Daoy (cell line): Measurements from ENCODE around the gene CFAP119. TPM values are rescaled to one million over a fixed set of nuclear protein-coding genes. Genes with fewer than 3 reads are reported as not detected.
A peak's percentile ranks its signal among the peaks of the same experiment; 100 is the strongest.

ENCODE experiments used
- DNase-seq: peaks from one replicate; pipeline ENCODE4 v3.0.0-alpha.2; 2015; ENCODE audit warnings: low read depth
- total RNA-seq: library from RNA; depleted of rRNA; stranded (reverse); fragments of >200 nt; shearing (Covaris generic); gene quantifications from 2 replicates; pipeline ENCODE4 v1.2.3, GENCODE V29; 2014

Gene CFAP119
- total RNA-seq, 1 experiment from 2014 or later: 0.91 TPM

DNA sequence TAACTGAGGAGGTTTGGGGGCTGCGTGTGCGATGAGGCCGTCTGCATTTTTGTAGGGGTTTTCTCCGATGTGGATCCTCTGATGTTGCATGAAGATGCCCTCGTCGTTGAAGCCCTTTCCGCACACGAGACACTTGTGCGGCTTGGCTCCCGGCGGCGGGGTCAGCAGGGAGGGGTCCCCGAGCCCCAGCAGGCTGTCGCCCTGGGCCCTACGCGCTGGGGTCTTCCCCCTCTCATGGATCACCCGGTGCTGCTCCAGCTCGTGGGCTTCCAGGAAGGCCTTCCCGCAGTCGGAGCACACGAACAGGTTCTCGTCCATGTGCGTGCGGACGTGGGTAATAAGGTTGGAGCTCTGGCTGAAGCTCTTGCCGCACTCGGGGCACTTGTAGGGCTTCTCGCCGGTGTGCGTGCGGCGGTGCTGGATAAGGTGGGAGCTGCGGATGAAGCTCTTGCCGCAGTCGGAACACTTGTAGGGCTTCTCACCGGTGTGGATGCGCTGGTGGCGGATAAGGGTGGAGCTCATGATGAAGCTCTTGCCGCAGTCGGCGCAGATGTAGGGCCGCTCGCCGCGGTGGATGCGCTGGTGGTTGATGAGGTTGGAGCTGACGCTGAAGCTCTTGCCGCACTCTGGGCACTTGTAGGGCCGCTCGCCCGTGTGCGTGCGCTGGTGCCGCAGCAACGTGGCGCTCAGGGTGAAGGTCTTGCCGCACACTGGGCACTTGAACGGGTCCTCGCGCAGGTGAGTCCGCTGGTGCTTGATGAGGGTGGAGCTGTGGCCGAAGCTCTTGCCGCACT, 20.8 kb upstream of the CFAP119 start:
- DNase-seq: no peak

DNA sequence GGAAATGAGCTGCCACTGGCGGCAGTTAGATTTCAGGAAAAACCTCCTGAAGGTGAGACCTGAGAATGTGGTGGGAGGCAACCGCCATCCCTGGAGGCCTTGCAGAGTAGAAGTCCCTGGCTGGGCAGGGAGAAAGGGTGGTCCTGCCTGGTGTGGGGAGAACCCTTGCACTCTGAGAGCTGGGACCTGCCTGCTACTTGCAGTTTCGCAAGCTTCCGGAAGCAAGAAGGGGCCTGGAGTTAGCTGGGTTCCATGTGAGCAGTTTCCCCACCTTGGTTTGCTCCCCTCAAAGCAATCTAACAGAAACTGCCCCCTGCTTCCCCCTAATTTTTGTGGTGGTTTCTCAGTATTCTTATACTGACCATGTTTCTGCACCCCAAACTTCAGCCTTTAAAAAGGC, 18.7 kb upstream of the CFAP119 start:
- no peak for DNase-seq

DNA sequence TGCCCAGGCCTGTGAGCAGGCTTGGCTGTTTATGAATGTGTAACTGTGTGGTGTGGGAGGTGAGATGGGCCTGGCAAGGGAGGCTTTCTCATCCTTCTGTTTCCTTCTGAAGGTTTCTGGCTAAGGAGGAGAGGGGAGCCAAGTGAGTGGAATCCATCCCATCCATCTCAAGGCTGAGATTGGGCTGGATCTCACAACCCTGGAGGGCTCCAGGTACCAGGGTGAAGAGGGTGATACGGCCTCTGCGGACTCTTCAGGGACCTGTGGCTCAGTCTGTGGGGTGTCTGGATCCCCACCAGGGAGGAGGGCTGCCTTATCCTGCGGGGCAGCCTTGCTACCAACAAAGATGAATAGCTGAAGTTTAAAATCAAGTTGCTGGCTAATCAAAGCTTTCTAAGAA, 18.2 kb upstream of the CFAP119 start:
- no peak for DNase-seq

DNA sequence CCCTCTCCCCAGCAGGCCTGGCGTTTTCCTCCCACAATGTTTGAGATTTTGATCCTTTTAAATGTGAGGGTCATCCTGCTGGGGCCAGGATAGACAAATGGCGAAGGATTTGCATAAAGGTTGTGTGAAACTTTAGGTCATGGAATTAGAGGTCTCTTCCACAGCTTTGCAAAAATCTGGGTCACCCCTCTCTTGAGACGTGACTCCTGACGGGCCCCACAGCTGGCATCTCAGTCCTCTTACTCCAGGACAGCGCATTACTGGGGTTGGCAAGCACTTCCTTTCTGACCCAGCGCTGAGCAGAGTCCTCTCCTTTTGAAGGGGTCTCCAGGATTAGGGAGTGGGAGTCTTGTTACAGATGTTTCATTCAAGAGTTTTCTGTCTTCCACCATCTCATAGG, 17.7 kb upstream of the CFAP119 start:
- DNase-seq: no peak

DNA sequence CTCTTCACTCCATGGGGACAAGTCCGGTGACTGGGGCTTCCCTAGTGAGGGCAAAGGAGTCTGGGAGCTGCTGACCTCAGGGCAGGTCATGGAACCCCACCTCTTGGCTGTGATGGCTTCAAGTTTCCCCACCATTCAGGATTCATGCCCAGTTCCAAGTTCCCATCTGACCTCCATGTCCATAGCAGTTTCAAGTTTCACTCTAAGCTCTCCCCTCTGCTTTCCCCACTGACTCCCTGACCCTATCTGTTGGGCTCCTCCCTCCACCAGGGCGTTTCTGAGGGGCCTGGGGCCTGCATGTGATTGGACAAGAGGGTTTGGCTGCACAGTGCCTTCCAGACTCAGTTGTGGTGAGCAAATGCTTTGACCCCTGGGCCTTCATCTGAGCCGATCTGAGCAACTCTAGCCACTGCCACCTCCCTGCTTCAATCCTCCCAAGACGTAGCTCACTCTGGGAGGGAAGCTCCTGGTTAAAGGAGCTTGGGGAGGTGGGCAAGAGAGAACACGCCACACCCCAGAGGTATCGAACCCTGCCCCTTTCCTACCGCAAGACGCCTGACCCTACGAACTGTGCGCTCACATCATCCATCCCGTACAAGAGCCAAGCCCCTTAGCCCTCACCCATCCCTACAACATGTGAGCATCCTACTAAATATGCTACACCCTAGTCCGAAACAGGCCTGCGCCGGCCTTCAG, 16.8 kb upstream of the CFAP119 start:
- no peak for DNase-seq

DNA sequence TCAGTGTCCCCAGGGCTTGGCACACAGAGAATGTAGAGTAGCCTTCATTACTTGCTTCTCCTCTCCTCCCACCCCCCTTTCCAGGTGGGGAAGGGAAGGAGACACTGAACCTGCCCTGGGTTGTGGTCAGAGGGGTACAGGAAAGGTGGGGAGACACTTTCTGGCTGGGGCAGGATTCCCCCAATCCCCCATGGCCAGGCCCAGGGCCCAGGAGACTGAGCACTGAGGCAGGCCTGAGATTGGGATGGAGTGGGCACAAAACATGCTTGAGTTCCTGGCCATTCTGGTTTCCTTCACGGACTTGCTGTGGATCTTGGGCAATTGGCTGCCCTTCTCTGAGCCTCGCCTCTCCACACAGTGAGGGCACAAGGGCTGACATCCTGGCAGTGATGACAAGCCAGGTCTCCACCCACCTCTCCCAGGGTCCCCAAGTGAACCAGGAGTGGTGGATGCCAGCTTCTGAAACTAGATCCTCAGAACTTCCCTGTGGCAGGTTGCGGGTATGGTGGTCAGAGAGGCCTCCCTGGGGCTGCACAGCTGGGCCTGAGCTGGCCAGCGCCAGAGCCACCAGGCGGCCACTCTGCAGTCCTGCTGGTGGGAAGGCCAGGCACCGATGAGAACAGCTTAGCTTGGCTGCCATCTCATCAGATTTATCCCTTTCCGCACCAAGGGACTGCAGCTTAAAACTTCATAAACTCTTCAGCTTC, 15.9 kb upstream of the CFAP119 start:
- peak; percentile 39 for DNase-seq

DNA sequence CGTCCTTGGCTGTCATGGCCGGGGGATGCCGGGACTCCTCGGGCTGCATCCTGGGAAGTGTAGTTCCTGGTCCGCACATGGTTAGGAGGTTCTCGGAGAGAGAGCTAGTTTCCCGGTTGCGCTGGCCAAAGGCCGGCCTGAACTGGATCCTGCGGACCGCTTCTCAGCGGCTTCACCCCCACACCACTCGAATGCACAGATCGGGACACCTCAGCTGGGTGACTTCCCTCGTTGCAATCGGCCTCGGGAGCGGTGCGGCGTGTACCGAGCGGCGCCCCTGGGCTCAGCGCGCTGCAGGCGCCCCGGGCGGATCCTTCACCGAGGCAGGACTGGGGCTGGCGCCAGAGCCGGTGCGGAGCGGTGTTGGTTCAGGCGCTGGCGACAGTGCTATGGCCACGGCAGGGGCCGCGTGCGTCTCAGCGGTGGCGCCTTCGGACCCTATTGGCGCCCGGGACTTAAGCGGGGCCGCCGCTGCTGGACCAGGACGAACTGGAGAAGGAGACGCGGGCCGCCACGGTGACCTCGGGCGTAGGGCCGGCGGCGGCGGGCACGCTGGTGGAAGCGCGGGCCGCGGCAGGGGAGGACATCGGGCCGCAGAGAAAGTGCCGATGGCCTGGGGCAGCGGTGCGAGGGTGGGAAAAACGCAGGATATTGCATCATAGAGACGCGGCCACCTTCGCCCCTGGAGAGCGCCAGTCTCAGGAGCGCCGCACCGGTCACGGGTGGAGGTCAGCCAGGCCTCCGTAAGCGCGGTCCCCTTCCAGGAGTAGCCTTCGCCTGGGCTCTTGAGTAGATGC, 13.7 kb upstream of the CFAP119 start:
- peak; percentile 83 for DNase-seq

DNA sequence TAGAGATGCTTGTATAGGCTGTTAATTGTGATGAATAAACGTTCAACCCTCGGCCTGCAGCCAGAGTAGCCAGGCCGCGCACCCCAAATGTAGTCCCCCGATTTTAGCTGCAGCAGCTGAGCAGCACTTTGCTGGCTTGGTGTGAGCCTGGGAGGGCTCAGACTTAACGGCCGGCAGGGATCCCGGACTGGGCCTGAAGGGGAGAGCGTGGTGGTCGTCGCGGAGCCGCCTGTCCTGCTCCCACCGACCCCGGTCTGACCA, 13.2 kb upstream of the CFAP119 start:
- DNase-seq: no peak

DNA sequence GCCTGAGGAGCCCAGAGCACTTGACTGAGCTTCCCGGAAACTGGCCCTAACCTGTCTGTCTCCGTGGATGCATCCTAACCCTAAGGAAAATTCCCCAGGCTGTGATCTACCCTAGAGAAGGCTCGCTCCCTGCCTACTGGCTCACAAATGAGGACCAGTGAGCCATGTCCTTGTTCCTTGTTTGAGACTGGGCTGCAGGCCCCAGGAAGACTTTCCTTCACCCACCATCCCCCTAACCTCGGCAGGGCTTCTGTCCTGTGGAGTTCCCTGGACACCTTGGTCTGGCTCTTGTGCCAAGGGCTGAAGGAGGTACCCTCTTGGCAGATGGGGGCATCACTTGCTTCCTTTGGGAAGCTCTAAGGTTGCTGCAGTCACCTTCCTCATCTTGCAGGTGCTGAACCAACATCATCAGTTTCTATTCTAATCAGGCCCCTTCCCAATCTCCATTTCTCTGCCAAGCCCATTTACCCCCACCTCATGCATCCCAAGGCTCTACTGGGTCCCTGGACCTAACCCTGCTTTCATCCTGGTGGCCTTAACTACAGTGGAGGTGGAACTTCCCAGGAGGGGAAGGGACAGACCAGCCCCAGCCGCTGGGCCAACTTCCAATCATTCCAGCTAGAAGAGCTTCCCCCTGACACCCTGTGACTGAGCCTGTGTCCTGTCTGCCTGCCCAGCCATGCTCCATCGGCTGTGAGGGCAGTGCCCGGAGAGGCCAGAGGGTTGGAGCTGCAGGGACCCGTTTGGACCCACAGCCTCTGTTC, 12.7 kb upstream of the CFAP119 start:
- no peak for DNase-seq

DNA sequence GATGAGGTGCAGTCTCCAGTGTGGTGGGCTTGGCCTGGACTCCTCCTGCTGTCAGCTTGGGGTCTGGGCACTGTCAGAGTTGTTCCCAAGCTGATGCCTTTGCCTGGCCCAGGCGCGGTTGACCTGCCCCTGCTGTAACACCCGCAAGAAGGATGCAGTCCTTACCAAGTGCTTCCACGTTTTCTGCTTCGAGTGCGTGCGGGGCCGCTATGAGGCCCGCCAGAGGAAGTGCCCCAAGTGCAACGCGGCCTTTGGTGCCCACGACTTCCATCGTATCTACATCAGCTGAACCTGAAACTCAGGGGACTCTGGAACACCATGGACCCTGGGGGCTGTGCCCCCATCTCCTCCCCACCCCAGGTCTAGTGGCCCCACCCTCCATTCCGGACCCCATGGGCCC, 12.0 kb upstream of the CFAP119 start:
- DNase-seq: no peak

DNA sequence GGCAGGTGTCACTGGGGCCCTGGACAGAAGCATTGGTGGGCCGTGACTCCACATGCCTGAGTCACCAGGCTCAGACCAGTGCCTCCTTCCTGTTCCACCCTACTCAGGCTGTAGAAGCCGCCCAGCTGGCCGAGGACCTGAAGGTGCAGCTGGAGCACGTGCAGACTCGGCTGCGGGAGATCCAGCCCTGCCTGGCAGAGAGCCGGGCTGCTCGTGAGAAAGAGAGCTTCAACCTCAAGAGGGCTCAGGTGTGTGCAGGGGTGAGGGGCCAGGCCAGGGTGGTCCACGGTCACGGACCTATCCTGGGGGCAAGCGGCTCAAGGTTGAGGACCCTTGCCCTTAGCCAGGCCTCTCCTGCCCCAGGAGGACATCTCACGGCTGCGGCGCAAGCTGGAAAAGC, 9.9 kb upstream of the CFAP119 start:
- DNase-seq: no peak

DNA sequence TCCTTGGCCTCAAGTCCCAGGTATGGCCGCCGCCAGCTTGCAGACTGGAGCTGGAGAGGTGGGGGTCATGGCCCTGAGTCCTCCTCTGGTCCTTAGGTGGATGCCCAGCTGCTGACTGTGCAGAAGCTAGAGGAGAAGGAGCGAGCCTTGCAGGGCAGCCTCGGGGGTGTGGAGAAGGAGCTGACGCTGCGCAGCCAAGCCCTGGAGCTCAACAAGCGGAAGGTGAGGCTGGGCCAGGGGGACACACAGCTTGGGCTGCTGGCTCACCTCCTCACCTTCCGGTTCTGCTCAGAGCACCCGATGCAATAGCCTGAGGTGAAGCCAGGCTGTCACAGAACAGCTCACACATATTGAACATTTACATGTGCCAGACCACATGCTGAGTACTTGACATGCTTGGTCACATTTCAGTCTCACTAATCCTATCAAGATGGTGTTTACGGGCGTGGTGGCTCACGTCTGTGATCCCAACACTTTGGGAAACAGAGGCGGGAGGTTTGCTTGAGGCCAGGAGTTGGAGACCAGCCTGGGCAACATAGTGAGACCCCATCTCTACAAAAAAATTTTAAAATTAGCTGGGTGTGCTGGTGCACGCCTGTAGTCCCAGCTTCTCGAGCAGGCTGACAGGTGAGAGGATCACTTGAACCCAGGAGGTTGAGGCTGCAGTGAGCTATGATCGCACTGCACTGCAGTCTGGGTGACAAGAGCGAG, 7.7 kb upstream of the CFAP119 start:
- DNase-seq: no peak

DNA sequence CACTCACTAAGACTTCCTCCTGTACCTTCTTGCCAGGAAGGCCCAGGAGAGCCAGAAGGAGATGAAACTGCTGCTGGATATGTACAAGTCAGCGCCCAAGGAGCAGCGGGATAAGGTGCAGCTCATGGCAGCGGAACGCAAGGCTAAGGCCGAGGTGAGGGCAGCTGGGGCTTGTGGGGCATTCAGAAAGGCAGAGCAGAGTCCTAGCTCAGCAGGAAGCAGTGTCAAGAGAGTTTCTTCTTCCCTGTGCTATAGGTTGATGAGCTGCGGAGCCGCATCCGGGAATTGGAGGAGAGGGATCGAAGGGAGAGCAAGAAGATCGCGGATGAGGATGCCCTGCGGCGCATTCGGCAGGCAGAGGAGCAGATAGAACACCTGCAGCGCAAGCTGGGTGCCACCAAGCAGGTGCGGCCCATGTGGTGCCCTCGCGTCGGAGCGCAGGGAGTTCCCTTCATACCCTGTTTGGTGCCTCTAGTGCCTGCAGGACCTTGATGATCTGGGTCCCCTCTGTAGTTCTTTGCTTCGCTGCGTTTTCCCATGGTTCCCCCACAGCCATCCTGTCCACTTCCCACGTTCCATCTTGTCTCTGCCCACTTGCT, 6.8 kb upstream of the CFAP119 start:
- DNase-seq: no peak

DNA sequence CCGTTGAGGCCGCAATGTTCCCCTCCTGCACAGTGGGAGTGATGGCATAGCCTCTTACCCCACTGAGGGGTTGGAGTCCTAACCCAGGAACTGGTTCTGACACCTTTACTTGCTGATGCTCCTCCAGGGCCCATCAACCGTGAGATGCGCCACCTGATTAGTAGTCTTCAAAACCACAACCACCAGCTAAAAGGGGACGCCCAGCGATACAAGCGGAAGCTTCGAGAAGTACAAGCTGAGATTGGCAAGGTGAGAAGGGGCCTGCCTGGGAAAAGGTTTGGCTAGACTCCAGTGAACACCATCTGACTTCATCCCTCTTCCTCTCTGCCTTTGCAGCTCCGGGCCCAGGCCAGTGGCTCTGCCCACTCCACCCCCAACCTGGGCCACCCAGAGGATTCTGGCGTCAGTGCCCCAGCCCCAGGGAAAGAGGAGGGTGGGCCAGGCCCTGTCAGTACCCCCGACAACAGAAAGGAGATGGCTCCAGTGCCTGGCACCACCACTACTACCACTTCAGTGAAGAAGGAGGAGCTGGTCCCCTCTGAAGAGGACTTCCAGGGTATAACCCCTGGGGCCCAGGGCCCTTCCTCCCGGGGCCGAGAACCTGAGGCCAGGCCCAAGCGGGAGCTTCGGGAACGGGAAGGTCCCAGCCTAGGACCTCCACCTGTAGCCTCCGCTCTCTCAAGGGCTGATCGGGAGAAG, 6.1 kb upstream of the CFAP119 start:
- DNase-seq: no peak

DNA sequence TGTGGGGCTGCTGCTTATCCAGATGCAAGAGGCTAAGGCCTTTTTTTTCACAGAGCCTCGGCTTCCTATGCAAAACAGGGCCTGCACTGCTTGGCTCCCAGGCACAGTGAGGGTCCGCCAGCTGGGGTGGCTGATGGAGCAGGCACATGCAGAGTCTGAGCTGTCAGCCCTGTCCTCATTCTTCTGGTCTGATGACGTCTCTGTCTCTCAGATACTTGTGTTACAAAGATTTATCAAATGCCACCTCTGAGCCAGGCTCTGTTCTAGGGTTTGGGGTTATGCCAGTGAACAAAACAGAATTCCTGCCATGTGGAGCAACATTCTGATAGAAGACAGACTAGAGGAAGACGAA, 5.0 kb upstream of the CFAP119 start:
- no peak for DNase-seq

DNA sequence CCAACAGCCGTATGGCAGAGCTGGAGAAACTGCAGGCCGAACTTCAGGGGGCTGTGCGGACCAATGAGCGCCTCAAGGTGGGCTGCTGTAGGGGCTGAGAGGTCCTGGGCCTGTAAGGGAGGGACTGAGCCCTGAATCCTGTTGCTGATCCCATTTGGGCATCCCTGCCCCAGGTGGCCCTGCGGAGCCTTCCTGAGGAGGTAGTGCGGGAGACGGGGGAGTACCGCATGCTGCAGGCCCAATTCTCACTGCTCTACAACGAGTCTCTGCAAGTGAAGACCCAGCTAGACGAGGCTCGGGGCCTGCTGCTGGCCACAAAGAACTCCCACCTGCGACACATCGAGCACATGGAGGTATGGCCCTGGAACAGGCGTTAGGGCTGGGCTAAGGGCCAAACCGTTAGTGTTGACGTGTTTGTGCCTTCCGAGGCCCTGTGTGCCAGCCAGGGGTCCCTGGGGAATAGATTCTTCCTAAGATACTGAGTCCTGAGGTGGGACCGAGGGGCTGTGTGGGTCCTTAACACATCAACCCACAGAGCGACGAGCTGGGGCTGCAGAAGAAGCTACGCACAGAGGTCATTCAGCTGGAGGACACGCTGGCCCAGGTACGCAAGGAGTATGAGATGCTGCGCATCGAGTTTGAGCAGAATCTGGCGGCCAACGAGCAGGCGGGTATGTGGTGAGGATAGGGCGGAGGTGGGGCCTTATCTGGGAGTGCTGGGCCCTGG, 4.5 kb upstream of the CFAP119 start:
- no peak for DNase-seq

DNA sequence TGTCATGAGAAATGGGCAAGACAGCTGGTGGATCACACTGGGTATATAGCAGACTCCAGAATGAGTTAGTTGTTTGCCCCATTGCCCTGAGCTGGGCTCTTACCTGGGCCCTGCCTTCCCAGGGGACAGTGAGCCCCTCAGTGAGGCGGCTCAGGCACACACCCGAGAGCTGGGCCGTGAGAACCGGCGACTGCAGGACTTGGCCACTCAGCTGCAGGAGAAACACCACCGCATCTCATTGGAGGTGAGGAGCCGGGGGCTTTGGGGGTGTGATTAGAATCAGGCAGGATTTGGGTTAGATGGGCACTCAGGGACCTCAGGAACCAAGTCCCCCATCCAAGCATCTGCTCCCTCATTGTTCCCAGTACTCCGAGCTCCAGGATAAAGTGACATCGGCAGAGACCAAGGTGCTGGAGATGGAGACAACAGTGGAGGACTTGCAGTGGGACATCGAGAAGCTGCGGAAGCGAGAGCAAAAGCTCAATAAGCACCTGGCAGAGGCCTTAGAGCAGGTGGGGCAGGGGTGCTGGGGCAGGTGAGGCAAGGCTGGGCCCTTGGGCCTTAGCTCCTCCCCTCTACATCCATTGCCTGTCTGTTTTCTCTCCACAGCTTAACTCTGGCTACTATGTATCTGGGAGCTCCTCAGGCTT, 3.1 kb upstream of the CFAP119 start:
- no peak for DNase-seq

DNA sequence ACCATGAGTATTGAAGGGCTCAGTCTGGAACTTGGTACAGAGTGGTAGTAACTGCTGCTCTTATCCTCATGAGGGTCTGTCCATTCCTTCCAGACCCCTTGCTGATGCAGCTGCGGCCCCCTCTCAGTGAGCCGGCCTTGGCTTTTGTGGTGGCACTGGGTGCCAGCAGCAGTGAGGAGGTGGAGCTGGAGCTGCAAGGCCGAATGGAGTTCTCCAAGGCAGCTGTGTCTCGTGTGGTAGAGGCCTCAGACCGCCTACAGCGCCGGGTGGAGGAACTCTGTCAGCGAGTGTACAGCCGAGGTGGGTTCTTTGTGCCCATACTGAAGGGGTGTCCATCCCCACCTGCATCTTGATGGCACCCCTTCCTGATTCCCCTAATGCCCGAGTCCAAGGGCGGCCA, 2.2 kb upstream of the CFAP119 start:
- no peak for DNase-seq
